Fibroblast of the aortic adventitia (primary cell): ENCODE data around the gene FHL3. TPM values are rescaled to one million over a fixed set of nuclear protein-coding genes. Genes with fewer than 3 reads are reported as not detected.

Experiments
- DNase-seq: peaks from one replicate; pipeline ENCODE4 v3.0.0-alpha.2; 2010; ENCODE audit warnings: low read depth
- H3K4me3 ChIP-seq: 2 replicates; pipeline ENCODE4 v1.5.1; 2011; ENCODE audit warnings: low read depth, mild to moderate bottlenecking, control low read depth, low read length, moderate library complexity
- CTCF ChIP-seq: IDR thresholded peaks from 2 replicates; pipeline ENCODE4 v1.5.1; 2011; ENCODE audit warnings: mild to moderate bottlenecking, low read length, control low read depth, inconsistent platforms; ENCODE audit not compliant: insufficient read depth
- small RNA-seq: library from RNA; depleted of rRNA; stranded (forward); fragments of <200 nt; gene quantifications from one replicate; pipeline ENCODE3, GENCODE V24; 2012
- total RNA-seq: library from RNA; depleted of rRNA; stranded (reverse); fragments of >200 nt; gene quantifications from 2 replicates; pipeline ENCODE4 v1.2.3, GENCODE V29; 2012; ENCODE audit warnings: low replicate concordance

FHL3 gene
- total RNA-seq, 1 donor: 15.6 TPM

DNA sequence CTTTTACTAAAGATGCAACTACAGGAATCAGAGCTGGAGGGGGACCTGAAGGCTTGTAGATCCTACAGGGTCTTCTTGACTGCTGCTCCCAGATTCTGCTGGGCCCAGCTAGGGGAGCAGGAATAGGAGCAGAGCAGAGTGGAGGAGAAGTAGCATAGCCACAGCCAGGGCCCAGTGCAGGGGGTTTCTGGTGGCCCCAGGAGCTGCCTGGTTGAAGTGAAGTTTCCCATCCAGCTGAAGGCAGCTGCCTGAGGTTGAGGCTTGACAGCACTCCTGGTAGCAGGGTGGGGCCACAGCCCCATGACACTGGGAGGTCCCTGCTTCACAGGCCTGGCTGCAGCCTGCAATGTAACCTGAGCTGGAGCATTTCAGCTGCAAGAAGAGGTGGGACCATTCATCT is 56.5 kb downstream of the FHL3 start:
- H3K4me3 ChIP-seq: no peak overlapping the region
- no peak for TF ChIP-seq CTCF
- no peak for DNase-seq

DNA sequence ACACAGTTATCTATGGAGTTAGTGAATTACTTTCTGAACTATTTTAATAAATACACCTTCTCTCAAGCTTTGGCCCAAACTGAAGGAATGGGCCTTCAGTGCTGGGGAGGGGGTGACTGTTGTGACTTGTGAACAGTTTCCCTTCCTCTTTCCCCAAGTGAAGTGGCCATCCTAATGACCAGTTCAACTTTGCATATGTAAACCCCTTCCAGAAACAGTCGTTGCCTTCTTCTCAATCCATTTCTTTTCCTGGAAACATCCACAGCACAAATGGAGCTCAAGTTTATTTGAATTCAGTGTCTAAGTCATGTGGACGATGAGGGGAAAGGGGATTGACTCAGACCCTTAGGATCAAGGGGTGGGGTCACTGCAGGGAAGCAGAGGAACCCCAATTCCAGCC is 57.1 kb downstream of the FHL3 start:
- DNase-seq: no peak
- H3K4me3 ChIP-seq: no peak overlapping the region
- no peak for TF ChIP-seq CTCF

DNA sequence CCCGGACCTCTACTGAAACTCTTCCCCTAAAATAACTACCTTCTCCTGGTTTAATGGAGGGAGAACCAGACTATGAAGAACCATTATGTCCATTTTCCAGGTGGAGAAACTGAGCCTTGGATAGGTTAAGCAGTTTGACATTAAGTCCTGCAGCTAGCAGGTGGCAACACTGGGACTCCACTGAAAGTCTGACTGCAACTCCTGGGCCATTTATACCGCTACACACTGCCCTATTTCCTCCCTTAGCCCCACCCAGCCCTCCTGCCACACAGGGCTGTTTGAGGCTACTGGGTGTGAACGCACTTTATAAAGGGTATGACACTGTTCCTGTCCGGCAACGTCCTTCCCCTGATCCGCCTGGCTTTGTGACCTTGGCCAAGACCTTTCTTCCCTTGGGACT is 58.0 kb downstream of the FHL3 start:
- no peak overlapping the region for H3K4me3 ChIP-seq
- no peak for TF ChIP-seq CTCF
- DNase-seq: no peak

Small RNAs within 50 kb of the gene (small RNA-seq; reads per million reads assigned to genes)
- gene RF00017: not detected
- gene RNU6-510P: not detected

Other genes with a start within 250 kb of the FHL3 start
- not detected in 2 replicates for gene EPHA10, start 240.4 kb downstream of the FHL3 start, total RNA-seq
- 0.65 and 0.99 TPM in 2 replicates for gene MANEAL, start 211.7 kb downstream of the FHL3 start, total RNA-seq
- gene C1orf122, start 197.7 kb downstream of the FHL3 start, total RNA-seq: 14.5 and 24.0 TPM in 2 replicates
- 3.1 and 8.9 TPM in 2 replicates for gene YRDC, start 197.3 kb downstream of the FHL3 start, total RNA-seq
- 4.7 and 7.4 TPM in 2 replicates for gene MTF1, start 145.9 kb downstream of the FHL3 start, total RNA-seq
- 26.8 and 35.5 TPM in 2 replicates for gene INPP5B, start 58.5 kb downstream of the FHL3 start, total RNA-seq
- gene SF3A3, start 15.5 kb downstream of the FHL3 start, total RNA-seq: 75.2 and 87.7 TPM in 2 replicates
- 23.1 and 68.1 TPM in 2 replicates for gene UTP11, start 7.2 kb upstream of the FHL3 start, total RNA-seq
- gene POU3F1, start 41.3 kb upstream of the FHL3 start, total RNA-seq: not detected in 2 replicates